ENCODE measurements around the gene PDXDC1.

DNA sequence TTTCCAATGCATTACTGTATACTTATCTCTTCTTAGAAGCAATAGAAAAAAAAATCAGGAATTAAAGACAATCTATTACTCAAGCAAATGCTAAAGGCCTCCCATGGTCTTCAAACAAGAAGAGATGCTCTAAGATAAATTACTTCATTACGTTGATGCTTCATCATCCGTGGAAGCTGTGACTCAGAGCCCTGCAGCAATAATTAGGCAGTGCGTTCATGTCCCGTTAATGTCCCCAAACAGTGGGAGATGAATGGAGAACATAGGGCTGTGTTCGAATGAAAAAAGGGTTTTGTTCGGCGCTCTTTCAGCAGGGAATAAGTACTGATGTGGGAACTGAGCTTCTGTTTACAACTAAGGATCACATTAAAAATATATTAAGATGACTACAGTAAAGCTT lies 15.9 kb upstream of the PDXDC1 start:
- TF ChIP-seq, protein P1, sequence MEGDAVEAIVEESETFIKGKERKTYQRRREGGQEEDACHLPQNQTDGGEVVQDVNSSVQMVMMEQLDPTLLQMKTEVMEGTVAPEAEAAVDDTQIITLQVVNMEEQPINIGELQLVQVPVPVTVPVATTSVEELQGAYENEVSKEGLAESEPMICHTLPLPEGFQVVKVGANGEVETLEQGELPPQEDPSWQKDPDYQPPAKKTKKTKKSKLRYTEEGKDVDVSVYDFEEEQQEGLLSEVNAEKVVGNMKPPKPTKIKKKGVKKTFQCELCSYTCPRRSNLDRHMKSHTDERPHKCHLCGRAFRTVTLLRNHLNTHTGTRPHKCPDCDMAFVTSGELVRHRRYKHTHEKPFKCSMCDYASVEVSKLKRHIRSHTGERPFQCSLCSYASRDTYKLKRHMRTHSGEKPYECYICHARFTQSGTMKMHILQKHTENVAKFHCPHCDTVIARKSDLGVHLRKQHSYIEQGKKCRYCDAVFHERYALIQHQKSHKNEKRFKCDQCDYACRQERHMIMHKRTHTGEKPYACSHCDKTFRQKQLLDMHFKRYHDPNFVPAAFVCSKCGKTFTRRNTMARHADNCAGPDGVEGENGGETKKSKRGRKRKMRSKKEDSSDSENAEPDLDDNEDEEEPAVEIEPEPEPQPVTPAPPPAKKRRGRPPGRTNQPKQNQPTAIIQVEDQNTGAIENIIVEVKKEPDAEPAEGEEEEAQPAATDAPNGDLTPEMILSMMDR (IDR thresholded peaks at IDR 0.05; ENCODE audit: insufficient read depth, low read depth, low read length): no peak
- no peak for TF ChIP-seq EZH2 (IDR thresholded peaks at IDR 0.05; ENCODE audit: insufficient read depth, low read length)

All from astrocyte (in vitro differentiated cells and primary cell).